Measurements from ENCODE around the gene TMEFF2. TPM values are rescaled to one million over a fixed set of nuclear protein-coding genes. Genes with fewer than 3 reads are reported as not detected.
A peak's percentile ranks its signal among the peaks of the same experiment; 100 is the strongest.

Gene TMEFF2
- total RNA-seq, 1 donor from 2014 or later, result 0.16 TPM

DNA sequence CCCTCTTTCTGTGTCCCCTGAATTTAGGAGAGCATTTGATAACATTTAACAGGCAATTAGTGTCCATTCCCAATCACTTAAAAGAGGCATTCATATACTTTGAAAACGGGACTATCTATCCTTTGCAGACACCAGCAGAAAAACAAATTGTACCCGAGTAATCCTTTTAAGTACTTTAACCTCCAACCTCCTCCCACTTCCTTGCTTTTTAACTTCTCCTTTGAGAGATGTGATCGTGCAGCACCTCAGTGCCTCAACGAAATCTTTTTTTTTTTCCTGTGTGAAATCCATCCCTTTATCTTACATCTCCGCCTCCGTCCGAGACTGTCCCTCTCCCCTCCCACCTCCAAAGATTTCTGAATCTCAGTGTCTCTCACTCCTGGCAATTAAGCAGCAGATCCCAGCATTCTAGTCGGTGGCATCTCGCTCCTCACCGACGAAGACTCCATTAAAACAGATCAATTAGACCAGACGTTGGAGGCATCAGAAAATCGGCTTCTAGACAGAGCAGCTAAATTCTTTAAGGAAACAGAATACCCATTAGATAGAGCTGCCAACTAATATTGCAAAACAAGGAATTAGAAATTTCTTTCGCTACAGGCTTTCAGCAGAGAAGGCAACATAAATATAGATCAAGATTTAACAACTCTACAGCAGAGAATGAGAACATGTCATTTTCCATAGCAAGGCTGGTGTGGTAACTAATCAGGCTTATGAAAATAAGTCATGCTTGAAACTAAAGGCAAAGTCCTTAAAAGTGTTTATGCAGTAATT, 1.9 kb upstream of the TMEFF2 start:
- Histone ChIP-seq H3K27ac (replicated peaks) (no peak overlapping the region), H3K4me1 (peaks cover 30% of the 10 kb centered on the region), H3K9me3 (replicated peaks) (no peaks in the 10 kb centered on the region), H3K4me3 (peak overlapping the region; percentile 61), H3K36me3 (no peaks in the 10 kb centered on the region), H3K27me3 (ENCODE audit: low read depth) (peaks cover 100% of the 10 kb centered on the region)
- no peak for DNase-seq
- TF ChIP-seq, protein P1, sequence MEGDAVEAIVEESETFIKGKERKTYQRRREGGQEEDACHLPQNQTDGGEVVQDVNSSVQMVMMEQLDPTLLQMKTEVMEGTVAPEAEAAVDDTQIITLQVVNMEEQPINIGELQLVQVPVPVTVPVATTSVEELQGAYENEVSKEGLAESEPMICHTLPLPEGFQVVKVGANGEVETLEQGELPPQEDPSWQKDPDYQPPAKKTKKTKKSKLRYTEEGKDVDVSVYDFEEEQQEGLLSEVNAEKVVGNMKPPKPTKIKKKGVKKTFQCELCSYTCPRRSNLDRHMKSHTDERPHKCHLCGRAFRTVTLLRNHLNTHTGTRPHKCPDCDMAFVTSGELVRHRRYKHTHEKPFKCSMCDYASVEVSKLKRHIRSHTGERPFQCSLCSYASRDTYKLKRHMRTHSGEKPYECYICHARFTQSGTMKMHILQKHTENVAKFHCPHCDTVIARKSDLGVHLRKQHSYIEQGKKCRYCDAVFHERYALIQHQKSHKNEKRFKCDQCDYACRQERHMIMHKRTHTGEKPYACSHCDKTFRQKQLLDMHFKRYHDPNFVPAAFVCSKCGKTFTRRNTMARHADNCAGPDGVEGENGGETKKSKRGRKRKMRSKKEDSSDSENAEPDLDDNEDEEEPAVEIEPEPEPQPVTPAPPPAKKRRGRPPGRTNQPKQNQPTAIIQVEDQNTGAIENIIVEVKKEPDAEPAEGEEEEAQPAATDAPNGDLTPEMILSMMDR (IDR thresholded peaks at IDR 0.05; ENCODE audit: borderline replicate concordance), result no peak
- intact Hi-C loops (cut with micrococcal nuclease), result no loop called here

DNA sequence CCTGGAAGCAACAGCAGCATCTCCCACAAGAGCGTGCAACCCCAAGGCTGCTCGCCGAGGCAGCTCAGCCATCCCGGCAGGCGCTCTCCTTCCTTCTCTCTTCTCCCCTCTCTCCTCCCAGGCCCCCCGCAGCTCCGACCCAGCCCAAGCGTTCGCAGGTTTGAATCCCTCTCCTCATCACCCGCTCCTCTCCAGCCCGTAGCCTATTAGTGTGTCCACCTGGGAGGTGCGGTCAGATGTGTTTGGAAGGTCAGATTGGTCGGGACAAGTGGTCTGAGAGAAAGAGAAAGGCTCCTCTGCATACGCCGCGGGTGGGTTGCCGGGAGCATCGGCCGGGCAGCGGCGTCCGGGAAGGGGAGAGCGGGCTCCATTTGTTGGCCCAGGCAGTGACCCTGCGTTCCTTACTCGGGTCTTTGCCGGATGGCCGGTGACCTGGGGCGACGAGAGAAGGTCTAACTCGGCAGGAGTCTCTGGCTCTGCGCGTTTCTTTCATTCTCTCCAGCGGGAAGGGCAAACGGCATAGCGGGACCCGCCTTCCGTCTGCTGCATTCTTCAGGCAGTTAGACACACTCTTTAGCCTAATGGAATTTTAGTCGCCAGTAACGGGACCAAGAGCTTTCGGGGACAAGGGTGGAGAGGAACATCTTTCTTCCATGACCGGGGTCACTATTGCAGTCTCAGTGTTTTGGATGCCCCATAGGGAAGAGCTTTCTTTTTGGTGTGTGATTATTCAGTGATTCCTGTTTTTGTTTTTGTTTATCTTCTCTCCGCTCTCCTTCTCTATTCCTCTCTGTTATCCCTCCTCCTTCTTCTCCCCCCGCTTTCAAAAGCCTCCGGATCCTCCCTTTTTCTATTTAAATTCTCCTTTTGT, 1.1 kb upstream of the TMEFF2 start:
- intact Hi-C loops (cut with micrococcal nuclease), result no loop called here
- Histone ChIP-seq H3K27ac (replicated peaks) (no peak overlapping the region), H3K36me3 (no peaks in the 10 kb centered on the region), H3K9me3 (replicated peaks) (no peaks in the 10 kb centered on the region), H3K27me3 (ENCODE audit: low read depth) (peaks cover 100% of the 10 kb centered on the region), H3K4me1 (peaks cover 30% of the 10 kb centered on the region), H3K4me3 (peak overlapping the region; percentile 61)
- TF ChIP-seq, protein P1 (IDR thresholded peaks at IDR 0.05; ENCODE audit: borderline replicate concordance), result no peak
- peak; percentile 10 for DNase-seq

DNA sequence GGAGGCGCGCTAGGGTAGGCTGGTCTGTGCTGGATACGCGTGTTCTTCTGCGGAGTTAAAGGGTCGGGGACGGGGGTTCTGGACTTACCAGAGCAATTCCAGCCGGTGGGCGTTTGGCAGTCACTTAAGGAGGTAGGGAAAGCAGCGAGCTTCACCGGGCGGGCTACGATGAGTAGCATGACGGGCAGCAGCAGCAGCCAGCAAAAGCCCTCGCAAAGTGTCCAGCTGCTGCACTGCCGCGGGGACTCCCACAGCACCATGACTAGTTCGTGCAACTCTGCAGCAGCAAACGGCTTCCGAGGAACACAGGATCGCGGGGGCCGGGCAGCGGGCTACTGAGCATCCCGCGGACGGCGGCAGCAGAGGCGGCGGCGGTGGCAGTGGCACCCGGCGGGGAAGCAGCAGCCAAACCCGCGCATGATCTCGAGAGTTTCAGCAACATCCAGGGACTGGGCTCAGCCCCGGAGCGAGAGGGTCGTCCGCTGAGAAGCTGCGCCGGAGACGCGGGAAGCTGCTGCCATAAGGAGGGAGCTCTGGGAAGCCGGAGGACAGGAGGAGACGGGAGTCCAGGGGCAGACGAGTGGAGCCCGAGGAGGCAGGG, 368 bp downstream of the TMEFF2 start:
- H3K27ac ChIP-seq (replicated peaks), result no peak overlapping the region
- TF ChIP-seq, protein P1 (IDR thresholded peaks at IDR 0.05; ENCODE audit: borderline replicate concordance), result no peak
- intact Hi-C loops (cut with micrococcal nuclease), result no loop called here
- no peaks in the 10 kb centered on the region for H3K36me3 ChIP-seq
- no peaks in the 10 kb centered on the region for H3K9me3 ChIP-seq (replicated peaks)
- peak overlapping the region; percentile 61 for H3K4me3 ChIP-seq
- H3K27me3 ChIP-seq (ENCODE audit: low read depth), result peaks cover 99% of the 10 kb centered on the region
- peaks cover 30% of the 10 kb centered on the region for H3K4me1 ChIP-seq
- peak; percentile 19 for DNase-seq

DNA sequence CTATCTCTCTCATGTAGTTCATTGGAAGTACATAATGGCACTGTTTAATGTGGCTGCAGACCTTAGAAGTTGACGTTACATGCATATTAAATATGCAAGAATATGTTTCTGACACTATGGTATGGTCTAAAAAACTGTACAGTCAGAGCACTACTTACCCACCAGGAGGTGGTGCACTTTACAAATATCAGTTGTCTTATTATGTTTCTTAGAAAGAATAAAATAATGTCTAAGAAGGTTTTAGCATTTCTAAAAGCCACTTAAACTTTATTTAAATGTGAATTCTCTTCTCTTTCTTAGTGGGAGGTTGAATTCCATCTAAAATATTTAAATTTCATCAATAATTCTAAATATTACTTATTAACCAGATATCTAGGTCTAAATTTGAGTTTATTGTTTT, 4.3 kb downstream of the TMEFF2 start:
- TF ChIP-seq, protein P1 (IDR thresholded peaks at IDR 0.05; ENCODE audit: borderline replicate concordance), result peak; percentile 44
- Histone ChIP-seq H3K27me3 (ENCODE audit: low read depth) (peaks cover 91% of the 10 kb centered on the region), H3K27ac (replicated peaks) (no peak overlapping the region), H3K4me1 (peaks cover 17% of the 10 kb centered on the region), H3K4me3 (no peak overlapping the region), H3K36me3 (no peaks in the 10 kb centered on the region), H3K9me3 (replicated peaks) (no peaks in the 10 kb centered on the region)
- intact Hi-C loops (cut with micrococcal nuclease), result no loop called here
- no peak for DNase-seq

- no peaks in the 10 kb centered on the region for H3K4me1 ChIP-seq
- no peak overlapping the region for H3K27ac ChIP-seq (replicated peaks)
- no peaks in the 10 kb centered on the region for H3K36me3 ChIP-seq
- peaks cover 66% of the 10 kb centered on the region for H3K27me3 ChIP-seq (ENCODE audit: low read depth)
- TF ChIP-seq, protein P1 (IDR thresholded peaks at IDR 0.05; ENCODE audit: borderline replicate concordance), result no peak
- no peak overlapping the region for H3K4me3 ChIP-seq
- H3K9me3 ChIP-seq (replicated peaks), result no peaks in the 10 kb centered on the region
- DNase-seq, result no peak
- intact Hi-C loops (cut with micrococcal nuclease), result no loop called here
Observed at GRCh38 chr2:192186806-192187205, 7.9 kb downstream of the TMEFF2 start.
